Activated CD8-positive, alpha-beta memory T cell treated with anti-CD3 and anti-CD28 coated beads for 4 hours (primary cell): ENCODE results near the gene SLC35F5.
"Not testable (repeated sequence)": the region's sequence is repeated elsewhere in the genome, so short reads cannot be mapped to it uniquely, and the experiment has no call there.

Source experiments
- DNase-seq, 2 donors: peaks; one replicate each; pipeline ENCODE4 v3.0.0-alpha.2; 2020; ENCODE audit warnings: low read depth in 2 of 2

SLC35F5 gene

DNA sequence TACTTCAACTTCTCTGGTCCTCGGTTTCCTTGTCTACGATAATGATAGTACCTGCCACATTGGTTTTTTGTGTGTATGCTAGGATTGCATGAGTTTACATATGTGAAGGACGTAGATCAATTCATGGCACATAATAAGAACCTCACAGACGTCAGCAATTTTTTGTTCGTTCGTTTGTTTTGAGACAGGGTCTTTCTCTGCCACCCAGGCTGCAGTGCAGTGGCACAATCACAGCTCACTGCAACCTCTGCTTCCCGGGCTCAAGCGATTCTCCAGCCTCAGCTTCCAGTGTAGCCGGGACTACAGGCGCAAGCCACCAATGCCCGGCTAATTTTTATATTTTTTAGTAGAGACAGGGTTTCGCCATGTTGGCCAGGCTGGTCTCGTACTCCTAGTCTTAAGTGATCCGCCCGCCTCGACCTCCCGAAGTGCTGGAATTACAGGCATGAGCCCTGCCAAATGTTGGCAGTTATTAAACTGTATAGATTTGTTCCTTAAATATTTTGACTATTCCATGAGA lies 756 bp upstream of the SLC35F5 start:
- DNase-seq: no peak

DNA sequence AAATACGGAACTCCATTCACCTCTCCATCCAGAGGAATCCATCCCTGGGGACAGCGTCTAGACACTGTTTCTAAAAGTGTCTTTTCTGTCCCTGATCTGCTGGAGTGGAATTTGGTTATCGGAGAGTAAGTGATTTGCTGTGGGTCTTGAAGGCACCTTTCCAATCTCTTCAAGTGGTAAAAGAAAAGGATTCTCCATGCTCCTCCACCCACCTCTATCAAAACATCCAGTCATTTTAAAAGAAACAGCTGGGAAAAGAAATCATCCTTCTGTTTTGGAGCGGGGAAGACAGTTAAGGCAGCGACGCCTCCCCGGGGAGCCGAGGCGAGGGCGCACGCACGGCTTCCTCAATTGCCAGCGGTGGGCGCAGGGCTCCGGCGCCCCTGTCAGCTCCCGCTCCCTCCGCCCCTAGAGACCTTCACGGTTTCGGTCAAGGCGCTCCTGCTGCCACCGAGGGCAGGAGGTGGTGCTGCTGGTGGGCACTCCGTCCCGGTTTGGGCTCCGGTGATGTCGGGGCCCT lies 547 bp downstream of the SLC35F5 start:
- DNase-seq: peak in 1 of 2 donors; percentile 14

DNA sequence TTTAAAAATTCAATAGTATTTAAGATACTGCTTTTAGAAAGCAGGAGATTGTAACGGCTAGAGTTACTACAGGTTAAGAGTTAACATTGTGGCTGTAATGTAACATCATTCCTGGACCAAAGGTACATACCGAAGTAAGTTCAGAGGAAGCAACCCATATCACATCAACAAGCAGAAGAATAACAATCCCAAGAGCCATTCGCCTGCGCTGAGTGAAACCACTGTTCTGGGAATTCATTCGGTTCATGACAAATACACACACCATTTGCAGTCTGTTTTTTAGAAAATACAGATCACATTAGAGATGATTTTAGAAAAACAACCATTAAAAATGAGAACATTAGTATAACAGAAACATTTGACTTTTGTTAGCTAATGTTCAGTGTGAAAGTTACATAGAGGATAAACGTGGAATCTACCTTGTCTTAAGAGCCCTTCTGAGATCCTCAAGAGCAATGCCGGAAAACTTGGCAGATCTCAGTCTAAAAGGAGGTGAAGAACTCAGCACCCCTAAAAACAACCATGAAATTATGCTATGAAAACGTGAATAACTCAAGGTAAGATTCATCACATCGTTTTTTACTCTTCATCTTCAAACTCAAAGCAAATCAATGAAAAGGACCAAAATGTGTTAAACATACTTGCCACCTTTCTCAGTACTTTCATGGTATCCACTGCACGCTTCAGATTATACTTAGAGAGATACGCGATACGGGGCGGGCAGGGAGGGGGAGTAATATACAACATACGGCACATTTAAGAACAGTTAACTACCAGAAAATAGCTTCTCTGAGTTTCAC lies 1.2 kb downstream of the SLC35F5 start:
- DNase-seq: no peak

DNA sequence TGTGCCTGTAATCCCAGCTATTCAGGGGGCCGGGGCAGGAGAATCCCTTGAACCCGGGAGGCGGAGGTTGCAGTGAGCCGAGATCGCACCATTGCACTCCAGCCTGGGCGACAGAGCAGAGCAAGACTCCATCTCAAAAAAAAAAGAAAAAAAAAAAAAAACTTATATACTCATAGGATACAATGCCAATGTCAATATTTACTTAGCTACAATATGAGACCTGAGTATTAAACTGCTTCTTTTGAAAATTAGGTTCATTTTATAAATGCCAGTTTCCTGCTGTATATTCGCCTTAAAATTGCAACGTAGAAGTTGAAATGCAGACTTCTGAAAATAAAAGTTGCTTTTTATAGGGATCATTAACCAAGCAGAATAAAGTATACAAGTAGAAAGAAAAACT lies 2.3 kb downstream of the SLC35F5 start:
- DNase-seq: no peak

DNA sequence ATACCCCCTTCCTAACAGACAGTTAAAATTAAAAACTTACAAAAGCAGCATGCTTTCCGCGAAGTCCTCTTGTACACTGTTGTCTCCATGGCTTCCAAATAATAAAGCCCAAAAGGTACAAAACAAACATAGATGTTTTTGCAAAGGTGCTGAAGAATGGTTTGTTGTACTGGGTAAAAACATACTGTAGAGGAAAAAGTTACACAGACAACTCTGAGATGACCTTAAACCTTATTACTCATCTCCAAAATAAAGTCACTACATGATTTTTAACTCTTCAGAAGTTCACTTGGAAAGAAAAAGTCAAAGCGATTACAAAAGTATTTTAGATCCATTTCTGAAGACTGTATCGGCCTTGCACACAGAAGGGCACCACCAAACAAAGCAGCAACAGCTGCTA lies 6.1 kb downstream of the SLC35F5 start:
- no peak for DNase-seq

DNA sequence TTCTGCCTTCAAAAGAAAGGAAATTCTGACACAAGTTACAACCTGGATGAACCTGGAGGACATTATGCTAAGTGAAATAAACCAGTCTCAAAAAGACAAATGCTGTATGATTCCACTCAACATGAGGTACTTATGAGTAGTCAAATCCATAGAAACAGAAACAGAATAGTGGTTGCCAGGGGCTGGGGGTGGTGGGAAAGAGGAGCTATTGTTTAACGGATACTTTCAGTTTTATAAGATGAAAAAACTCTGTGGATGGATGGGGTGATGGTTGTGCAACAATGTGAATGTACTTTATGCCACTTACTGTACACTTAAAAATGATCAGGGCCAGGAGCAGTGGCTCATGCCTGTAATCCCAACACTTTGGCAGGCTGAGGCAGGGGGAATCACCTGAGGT lies 15.4 kb downstream of the SLC35F5 start:
- DNase-seq: no peak

DNA sequence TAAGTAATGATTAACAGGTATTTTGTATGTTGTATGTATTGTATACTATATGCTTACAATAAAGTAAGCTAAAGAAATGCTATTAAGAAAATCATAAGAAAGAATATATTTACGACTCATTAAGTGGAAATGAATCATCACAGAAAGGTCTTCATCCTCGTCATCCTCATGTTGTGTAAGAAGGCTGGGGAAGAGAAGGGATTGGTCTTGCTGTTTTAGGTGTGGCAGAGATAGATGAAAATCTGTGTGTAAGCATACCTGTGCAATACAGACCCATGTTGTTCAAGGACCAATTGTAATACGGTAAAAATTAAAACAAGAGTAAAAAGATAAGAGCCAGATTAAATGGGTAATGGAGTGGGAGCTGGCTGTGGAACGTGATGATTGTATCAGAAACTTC lies 16.6 kb downstream of the SLC35F5 start:
- DNase-seq: no peak

DNA sequence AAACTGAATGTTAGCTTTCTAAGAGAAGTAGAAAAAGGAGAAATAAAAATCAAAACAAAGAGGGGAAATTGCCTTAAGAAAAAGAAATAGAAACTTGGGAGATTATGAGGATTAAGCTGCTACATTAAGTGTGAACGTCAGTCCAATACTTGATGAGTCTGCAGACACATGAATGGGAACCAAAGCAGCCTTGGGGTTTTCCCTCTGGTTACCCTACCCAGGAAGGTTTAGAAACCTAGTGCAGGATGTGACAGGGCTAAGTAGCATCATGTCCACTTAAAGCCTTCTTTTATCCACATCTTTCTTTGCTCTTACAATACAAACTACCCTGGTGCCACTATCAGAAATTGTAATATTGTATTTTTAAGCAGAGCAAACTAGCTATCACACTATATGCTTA lies 22.3 kb downstream of the SLC35F5 start:
- no peak for DNase-seq

DNA sequence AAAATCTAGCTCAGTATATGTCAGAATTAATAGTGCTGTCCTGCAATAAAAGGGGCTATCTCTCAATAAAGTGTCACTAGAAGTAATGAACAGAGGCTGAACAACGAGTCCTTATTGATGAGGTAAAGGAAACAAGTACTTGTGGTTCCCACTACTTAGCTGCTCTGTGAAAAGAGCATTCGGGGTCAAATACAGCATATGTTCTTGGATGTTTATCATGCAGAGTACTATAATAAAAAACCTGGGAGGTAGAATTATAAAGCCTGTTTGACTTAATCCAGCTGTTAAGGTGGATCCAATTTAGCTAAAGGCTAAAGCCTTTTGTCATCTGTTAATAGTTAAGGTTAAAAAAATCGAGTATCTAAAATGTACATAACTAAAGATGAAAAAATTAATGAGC lies 32.4 kb downstream of the SLC35F5 start:
- no peak for DNase-seq

DNA sequence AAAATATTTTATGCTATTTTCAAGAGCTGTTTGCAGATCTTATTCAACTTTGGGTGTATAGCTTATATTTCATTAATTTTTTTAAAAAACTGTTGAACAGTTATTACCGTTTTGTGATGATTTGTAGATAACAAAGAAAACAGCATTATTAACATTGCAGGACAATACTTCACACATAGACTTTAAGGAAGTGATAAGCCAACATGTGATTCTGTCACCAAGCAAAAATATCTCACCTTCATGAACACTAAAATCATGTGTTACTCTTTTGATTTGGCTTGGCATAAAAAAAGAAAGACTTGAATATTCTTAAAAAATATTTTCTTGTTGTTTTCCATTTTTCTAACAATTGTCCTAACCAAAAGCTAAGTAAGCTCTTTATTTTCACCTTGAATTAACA lies 33.0 kb downstream of the SLC35F5 start:
- DNase-seq: no peak

DNA sequence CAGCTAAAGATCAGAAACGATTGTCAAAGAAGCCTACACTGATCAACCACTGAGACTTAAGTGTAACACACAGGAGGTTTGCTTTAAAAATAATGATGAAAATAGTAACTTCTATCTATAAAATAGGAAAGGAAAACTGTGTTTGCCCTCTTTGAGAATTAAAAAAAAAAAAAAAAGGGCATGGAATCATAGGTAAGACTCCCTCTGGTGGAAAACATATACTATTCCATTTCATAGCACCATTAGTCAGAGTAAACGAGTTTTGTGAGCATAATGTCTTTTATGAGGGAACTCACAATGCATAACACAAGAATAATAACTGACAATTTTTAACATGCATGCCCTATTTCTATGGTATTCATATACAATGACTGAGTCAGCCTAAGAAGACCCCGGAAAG lies 36.3 kb downstream of the SLC35F5 start:
- no peak for DNase-seq

DNA sequence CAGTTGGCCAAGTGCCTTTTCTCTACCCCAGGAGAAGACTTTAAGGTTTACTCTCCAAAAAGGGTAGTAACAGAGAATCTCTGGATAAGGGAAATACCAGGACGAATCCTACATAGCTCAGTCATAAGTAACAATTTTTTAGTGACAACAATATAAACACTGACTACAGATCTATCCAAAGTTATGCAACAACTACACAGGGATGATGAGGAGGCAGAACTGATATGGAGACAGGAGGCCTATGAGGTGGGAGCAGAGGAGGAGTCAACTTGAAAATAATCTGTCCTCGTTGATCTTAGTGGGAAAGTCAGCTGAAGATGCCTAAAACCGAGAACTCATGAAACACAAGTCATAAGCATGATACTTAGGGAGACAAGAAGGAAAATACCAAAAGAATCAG lies 40.2 kb downstream of the SLC35F5 start:
- no peak for DNase-seq

DNA sequence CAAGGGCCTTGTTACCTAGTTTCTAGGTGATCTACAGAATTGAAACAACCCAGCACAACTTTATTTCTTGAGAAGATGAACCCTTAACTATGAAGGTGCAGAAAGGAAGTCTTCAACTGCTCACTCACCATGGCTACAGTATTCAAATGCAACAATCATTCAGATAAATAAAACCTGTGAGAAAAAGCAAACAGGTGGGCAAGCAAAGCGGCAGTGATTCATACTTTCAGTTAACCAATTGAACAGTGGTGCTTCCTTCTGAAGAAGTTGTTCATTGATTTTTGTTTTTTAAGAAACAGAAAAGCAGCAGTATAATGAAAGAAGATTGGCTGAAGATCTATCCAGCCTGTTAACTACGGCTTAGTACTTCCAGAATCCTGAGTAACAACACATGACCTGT lies 43.5 kb downstream of the SLC35F5 start:
- DNase-seq: no peak

DNA sequence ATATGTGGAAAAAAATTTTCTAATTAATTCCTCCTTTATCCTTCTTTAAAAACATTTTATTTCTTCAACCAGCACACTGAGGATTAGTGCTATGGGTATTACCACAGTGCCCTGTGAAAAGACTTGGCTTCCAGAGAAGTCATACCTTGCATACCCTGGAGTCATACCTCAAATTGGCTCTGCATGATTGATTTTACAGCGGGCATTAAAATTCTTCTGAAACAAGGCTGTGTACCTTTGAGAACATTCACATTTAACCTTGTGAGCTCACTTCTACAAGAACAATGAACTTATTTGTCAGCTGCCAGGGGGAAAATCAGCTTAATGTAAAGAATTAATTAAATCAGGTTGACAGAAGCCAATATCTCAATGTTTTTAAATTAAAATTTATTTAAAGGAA lies 44.6 kb downstream of the SLC35F5 start:
- no peak for DNase-seq

DNA sequence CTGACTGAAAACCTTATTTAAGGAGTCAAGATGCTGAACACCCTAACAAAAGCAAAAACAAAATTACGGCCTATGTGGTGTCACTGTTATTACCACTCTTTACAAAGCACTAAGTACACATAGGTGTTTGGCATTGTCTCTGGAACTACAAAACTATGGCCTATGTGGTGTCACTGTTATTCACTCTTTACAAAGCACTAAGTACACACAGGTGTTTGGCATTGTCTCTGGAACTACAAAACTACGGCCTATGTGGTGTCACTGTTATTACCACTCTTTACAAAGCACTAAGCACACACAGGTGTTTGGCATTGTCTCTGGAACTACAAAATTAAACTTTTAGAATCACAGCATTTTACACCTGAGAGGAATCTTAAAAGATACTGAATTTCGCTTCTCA lies 47.4 kb downstream of the SLC35F5 start:
- DNase-seq: no peak

DNA sequence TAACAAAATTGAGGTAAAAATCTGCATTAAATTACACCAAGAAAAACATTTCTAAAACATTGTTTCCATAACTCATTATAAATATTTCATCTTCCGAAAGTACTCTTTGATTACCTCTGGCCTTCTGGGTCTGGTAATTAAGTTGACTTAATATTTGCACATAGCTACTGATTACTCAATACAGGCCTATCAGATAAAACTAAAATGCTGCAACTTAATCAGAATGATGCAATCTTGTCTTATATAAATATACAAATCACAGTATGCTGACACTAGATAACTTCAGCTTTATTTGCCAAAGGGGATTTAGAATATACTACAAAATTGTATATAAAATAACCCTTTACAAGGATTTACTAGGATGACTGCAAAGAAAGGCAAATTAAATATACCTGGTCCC lies 49.3 kb downstream of the SLC35F5 start:
- DNase-seq: no peak

DNA sequence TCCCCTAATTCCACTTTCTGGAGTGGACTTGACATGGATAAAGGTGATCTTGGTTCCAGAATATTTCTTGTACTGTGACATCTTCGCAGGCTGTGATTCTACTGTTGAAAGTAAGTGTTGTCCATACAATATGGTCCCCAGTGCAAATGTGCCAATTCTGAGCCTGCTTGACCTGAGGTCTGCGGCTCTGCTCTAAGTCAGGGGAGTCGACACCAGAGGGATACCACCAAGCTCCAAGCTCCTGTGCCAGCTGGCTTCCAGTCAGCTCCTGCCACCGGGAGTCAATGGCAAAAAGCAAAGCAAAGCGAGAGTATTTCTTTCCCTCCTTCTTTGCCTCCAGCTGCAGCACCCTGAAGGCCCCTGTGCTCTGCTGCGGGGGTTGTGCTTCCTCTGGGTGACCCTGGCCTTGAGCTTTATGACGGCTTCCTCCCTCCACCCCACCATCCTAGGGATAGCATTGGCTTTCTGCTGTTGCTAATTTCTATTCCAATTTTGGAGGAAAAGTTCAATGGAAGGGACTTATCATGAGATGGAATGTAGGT lies 50.4 kb downstream of the SLC35F5 start:
- no peak for DNase-seq

DNA sequence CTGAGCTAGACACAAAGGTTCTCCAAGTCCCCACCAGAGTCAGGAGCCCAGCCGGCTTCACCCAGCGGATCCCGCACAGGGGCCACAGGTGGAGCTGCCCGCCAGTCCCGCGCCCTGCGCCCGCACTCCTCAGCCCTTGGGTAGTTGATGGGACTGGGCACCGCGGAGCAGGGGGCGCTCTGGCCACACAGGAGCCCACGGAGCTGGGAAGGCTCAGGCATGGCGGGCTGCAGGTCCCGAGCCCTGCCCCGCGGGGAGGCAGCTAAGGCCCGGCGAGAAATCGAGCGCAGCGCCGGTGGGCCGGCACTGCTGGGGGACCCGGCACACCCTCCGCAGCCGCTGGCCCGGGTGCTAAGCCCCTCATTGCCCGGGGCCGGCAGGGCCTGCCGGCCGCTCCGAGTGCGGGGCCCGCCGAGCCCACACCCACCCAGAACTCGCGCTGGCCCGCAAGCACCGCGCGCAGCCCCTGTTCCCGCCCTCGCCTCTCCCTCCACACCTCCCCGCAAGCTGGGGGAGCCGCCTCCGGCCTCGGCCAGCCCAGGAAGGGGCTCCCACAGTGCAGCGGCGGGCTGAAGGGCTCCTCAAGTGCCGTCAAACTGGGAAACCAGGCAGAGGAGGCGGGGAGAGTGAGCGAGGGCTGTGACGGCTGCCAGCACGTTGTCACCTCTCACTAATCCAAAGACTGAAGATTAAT lies 52.0 kb downstream of the SLC35F5 start:
- not testable (repeated sequence) for DNase-seq

DNA sequence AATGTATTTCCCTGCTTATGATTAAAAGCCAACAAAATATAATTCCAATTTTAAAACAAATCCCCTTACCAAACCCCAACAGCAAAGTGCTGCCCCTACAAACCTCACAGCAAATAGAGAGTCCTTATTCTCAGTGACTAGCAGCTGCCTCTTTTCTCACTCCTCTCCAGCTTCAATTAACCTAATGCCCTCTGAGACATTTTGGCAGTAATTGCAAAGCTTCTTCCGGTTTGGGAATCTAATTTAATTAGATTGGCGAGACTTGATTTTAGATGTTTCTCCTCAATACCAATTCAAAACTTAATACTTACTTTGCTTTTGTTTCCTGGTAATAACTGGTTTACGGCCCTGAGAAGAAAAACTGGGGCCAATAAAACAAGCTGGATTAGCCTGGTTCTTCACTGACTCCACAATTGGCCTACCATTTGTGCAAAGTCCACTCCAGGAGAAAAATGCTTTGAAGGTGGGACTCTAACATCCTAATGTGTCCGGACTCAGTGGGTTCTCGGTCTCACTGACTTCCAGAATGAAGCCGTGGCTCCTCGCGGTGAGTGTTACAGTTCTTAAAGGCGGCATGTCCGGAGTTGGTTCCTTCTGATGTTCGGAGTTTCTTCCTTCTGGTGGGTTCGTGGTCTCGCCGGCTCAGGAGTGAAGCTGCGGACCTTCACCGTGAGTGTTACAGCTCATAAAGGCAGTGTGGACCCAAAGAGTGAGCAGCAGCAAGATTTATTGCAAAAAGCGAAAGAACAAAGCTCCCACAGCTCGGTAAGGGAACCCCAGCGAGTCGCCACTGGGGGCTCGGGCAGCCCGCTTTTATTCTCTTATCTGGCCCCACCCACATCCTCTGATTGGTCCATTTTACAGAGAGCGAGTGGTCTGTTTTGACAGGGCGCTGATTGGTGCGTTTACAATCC lies 52.8 kb downstream of the SLC35F5 start:
- no peak for DNase-seq

DNA sequence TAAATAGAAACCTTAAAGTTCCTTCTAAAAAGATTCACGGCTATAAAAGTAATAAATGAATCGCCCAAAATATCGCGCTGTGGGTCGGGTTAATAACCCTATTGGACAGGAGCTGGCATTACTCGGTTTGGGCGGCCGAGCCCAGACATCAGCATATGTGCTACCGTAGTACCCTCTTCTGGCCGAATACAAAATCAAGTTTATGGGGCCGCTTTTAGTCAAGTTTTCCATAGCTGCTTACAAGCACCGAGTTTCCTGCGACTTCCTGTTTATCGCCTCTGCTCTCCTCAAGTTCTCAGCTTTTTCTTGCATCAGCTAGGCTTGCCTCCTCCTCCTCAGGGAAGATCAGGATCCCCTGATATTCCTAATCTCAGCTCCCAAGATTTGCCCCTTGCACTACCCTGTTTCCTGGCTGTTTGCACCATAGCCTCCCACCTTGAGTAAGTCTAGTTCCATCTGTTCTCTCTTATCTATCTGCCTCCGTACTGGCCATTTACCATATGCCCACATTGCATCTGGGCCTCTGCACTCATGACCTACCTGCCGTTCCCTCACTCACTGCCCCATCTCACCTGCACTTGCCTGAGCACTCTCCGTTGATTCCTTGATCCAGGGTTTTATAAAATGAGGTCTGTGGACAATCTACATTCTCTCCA lies 56.1 kb downstream of the SLC35F5 start:
- DNase-seq: peak in 1 of 2 donors; percentile 25

DNA sequence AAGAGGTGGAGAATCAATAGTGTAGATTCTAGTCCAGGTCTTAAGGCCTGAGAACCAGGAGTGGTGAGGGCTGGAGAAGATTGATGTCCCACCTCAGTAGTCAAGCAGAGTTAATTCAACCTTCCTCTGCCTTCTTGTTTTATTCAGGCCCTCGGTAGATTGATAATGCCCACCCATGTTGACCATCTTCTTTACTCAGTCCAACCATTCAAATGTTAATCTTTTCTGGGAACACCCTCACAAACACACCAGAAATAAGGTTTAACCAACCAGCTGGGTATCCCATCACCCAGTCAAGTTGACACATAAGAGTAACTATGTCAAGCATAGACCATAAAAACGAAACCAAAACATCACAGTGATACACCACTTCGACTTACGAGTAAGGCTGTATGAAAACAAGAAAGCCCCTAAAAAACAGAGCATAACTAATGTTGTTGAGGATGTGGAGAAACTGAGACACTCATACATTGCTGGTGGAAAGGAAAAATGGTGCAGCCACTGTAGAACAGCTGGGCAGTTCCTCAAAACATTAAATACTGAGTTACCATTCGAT lies 57.5 kb downstream of the SLC35F5 start:
- DNase-seq: no peak
